Gastrocnemius medialis (tissue), 4 donors: ENCODE data around the gene RPS6KA2. TPM values are rescaled to one million over a fixed set of nuclear protein-coding genes. Genes with fewer than 3 reads are reported as not detected.

Experiments
- ATAC-seq, 2 donors: fragments of 150-250 bp; one replicate each; pipeline ENCODE4 v1.9.1; 2016
- DNase-seq, 2 donors: peaks; one replicate each; pipeline ENCODE4 v3.0.0-alpha.2; 2019
- H3K27ac ChIP-seq, 4 donors: fragments of 200-600 bp; sonication (generic); 1 replicate in 1 of 4; 2 replicates in 3 of 4; pipeline ENCODE4 v1.5.1; 2016 to 2018; ENCODE audit warnings: mild to moderate bottlenecking in 2 of 4, moderate library complexity in 1 of 4
- H3K27me3 ChIP-seq, 3 donors: fragments of 200-600 bp; sonication (generic) in 2 of 3; 1 replicate in 1 of 3; 2 replicates in 2 of 3; pipeline versions ENCODE4 v1.5.1 to v1.6.0; 2016 to 2019; ENCODE audit warnings: mild to moderate bottlenecking in 1 of 3, moderate library complexity in 1 of 3
- H3K36me3 ChIP-seq, 2 donors: fragments of 200-600 bp; sonication (generic) in 1 of 2; one replicate each; pipeline ENCODE4 v1.5.1; 2017 to 2018
- H3K4me1 ChIP-seq, 2 donors: fragments of 200-600 bp; sonication (generic) in 1 of 2; one replicate each; pipeline ENCODE4 v1.5.1; 2016 to 2017; ENCODE audit warnings: mild to moderate bottlenecking in 2 of 2
- H3K4me3 ChIP-seq, 4 donors: fragments of 200-600 bp; sonication (generic) in 3 of 4; 1 replicate in 1 of 4; 2 replicates in 3 of 4; pipeline ENCODE4 v1.5.1; 2016 to 2019; ENCODE audit warnings: mild to moderate bottlenecking in 2 of 4
- H3K9me3 ChIP-seq, 3 donors: fragments of 200-600 bp; sonication (generic) in 2 of 3; 1 replicate in 1 of 3; 2 replicates in 2 of 3; pipeline ENCODE4 v1.5.1; 2016 to 2019
- CTCF ChIP-seq, 5 experiments: fragments of 450-650 bp in 3 of 5; fragments of 200-600 bp in 2 of 5; sonication (generic) in 2 of 5; IDR thresholded peaks in 4 of 5; conservative IDR thresholded peaks in 1 of 5; 1 replicate in 4 of 5; 2 replicates in 1 of 5; pipeline ENCODE4 v1.5.1; 2016 to 2019; ENCODE audit warnings: antibody characterized with exemption in 5 of 5, mild to moderate bottlenecking in 3 of 5, moderate library complexity in 3 of 5
- POLR2A ChIP-seq, 2 donors: fragments of 450-650 bp; IDR thresholded peaks; one replicate each; pipeline ENCODE4 v1.6.1; 2017; ENCODE audit warnings: antibody characterized with exemption in 2 of 2, mild to moderate bottlenecking in 2 of 2, moderate library complexity in 2 of 2
- in situ Hi-C, 4 donors: fragments of 200-750 bp; cut with MboI; loops; one replicate each; pipeline versions ENCODE4 v1.15.0 to v1.8.0; 2017; ENCODE audit warnings: low sequenced_read_pairs in 4 of 4
- intact Hi-C: fragments of 100-400 bp; cut with DNase I; formaldehyde crosslinking; loops from one replicate; pipeline ENCODE4 v1.15.1; 2023; ENCODE audit warnings: low total_unique reads
- total RNA-seq, 4 donors: library from RNA; depleted of rRNA; stranded (reverse); fragments of >200 nt; gene quantifications; one replicate each; pipeline versions ENCODE4 v1.1.0 to v1.2.3, GENCODE V29; 2016

The RPS6KA2 gene
- total RNA-seq, 4 donors from 2014 or later = 18.7 to 35.7 (median 27.4) TPM

- DNase-seq (no peak), ATAC-seq (no peak)
- intact Hi-C loops (no loop called here), in situ Hi-C loops (no loop called here)
- no peak overlapping the region for H3K4me3 ChIP-seq
- H3K36me3 ChIP-seq = peaks cover 0 to 10% of the 10 kb centered on the region in 2 donors
- no peaks in the 10 kb centered on the region for H3K9me3 ChIP-seq
- no peaks in the 10 kb centered on the region for H3K4me1 ChIP-seq
- TF ChIP-seq CTCF (IDR thresholded peaks at IDR 0.05 in 4 of 5, conservative IDR thresholded peaks at IDR 0.05 in 1 of 5) (no peak), POLR2A (IDR thresholded peaks at IDR 0.05) (no peak)
- H3K27ac ChIP-seq = no peak overlapping the region
- no peaks in the 10 kb centered on the region for H3K27me3 ChIP-seq
Observed at GRCh38 chr6:166463359-166464067, 163.5 kb downstream of the RPS6KA2 start.

- Histone ChIP-seq H3K4me3 (no peak overlapping the region), H3K27ac (no peak overlapping the region), H3K9me3 (no peaks in the 10 kb centered on the region), H3K27me3 (no peaks in the 10 kb centered on the region), H3K4me1 (no peaks in the 10 kb centered on the region), H3K36me3 (peaks cover 0 to 17% of the 10 kb centered on the region in 2 donors)
- ATAC-seq (no peak), DNase-seq (no peak)
- intact Hi-C loops = no loop called here
- TF ChIP-seq CTCF (IDR thresholded peaks at IDR 0.05 in 4 of 5, conservative IDR thresholded peaks at IDR 0.05 in 1 of 5) (no peak), POLR2A (IDR thresholded peaks at IDR 0.05) (no peak)
- in situ Hi-C loops = no loop called here
Observed at GRCh38 chr6:166462461-166463135, 164.5 kb downstream of the RPS6KA2 start.

- Histone ChIP-seq H3K27ac (no peak overlapping the region), H3K4me1 (no peaks in the 10 kb centered on the region), H3K4me3 (no peak overlapping the region), H3K9me3 (no peaks in the 10 kb centered on the region), H3K36me3 (peaks cover 0 to 17% of the 10 kb centered on the region in 2 donors), H3K27me3 (no peaks in the 10 kb centered on the region)
- no peak for TF ChIP-seq CTCF (IDR thresholded peaks at IDR 0.05 in 4 of 5, conservative IDR thresholded peaks at IDR 0.05 in 1 of 5)
- DNase-seq = no peak
- intact Hi-C loops (no loop called here), in situ Hi-C loops (no loop called here)
- ATAC-seq = no peak
Observed at GRCh38 chr6:166461821-166462460, 165.1 kb downstream of the RPS6KA2 start.

- Histone ChIP-seq H3K4me3 (no peak overlapping the region), H3K36me3 (peaks cover 0 to 17% of the 10 kb centered on the region in 2 donors), H3K27ac (no peak overlapping the region), H3K9me3 (no peaks in the 10 kb centered on the region), H3K27me3 (no peaks in the 10 kb centered on the region), H3K4me1 (no peaks in the 10 kb centered on the region)
- ATAC-seq (no peak), DNase-seq (no peak)
- TF ChIP-seq CTCF (IDR thresholded peaks at IDR 0.05 in 4 of 5, conservative IDR thresholded peaks at IDR 0.05 in 1 of 5) (no peak), POLR2A (IDR thresholded peaks at IDR 0.05) (no peak)
- intact Hi-C loops (no loop called here), in situ Hi-C loops (no loop called here)
Observed at GRCh38 chr6:166460473-166461437, 166.3 kb downstream of the RPS6KA2 start.
